GM18868 (cell line): ENCODE measurements around the gene NAPSA.
A peak's percentile ranks its signal among the peaks of the same experiment; 100 is the strongest.

Experiments used
- ATAC-seq: cut with Tn5 transposase; IDR thresholded peaks from one replicate; pipeline ENCODE4 v1.9.1; 2021; ENCODE audit warnings: mild to moderate bottlenecking, moderate library complexity; ENCODE audit not compliant: unreplicated experiment

Gene NAPSA

DNA sequence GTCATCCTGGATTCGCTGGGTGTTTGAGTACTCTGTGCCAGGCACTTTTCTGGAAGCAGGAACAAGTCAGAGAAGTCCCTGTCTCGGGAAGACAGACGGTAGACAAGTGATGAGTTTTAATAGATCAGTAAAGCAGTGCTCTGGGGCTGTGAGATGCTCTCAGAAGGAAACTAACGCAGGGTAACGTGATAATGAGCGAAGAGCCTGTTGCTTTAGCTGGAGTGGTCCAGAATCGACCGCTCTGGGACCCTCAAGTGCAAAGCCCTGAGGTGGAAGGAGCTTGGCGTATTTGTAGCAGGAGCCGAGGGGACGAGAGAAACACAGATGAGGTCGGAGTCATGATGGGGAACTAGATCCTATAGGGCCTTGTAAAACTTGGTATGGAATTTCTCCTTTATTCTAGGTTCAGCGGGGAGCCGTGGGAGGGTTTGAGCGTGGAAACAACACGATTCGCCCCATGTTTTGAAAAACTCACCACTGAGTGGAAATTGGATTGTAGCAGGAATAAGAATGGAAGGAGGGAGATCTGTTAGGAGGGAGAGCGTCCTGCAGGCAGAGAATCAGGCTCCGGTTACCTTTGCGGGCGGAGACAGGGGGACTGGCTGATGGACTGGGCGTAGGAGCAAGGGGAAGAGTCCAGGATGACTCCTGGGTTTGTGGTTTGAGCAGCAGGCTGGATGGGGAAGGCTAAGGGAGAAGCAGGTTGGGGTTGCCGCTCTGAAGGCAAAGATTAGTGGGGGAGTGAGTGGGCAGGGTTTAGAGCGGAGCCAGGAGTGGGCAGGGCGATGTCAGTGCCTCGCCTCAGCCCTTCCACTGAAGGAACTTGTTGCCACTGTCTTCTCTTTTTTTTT, 19.5 kb upstream of the NAPSA start:
- no peak for ATAC-seq

DNA sequence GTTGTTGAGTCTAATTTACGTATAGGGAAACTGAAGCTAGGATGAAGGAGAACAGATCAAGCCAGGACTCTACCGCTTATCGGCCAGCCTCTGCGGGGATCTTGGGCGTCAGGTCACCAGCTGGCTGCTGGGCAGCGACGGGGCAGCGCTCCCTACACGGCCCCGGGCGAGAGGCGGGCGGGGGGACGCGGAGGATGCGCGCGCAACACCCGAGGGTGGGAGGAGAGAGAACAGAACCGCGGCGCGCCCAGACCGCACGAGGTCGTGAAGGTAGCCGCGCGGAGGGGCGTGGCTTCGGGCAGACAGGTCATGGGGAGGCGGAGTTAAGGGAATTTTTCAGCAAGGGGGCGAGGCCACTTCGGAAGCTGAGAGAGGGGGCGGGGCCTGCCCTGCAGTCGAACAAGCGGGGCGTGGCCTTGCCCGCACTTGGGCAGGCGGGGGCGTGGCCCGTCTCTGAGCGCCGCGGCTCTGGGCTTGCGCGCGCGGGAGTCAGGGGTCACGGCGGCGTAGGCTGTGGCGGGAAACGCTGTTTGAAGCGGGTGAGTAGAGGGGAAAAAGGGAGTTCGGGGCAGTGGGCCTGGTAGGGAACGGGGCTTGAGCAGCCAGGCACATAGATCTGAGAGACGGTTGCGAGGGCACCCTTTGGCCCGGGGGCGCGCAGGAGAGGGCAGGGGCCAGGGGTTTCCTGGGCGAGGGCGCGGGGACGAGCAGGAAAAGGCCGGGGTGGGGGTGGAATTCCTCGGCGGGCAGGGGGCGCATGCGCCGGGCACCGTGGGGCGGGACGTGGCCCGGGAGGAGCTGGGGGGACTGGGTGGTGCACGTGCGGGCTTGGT, 18.6 kb upstream of the NAPSA start, which contains the start of gene POLD1:
TSS of gene POLD1 (plus strand) at position 496 of the 833 bp plus-strand sequence. CDS start 14,505 bp downstream, outside the sequence.
- peak; percentile 80 for ATAC-seq

DNA sequence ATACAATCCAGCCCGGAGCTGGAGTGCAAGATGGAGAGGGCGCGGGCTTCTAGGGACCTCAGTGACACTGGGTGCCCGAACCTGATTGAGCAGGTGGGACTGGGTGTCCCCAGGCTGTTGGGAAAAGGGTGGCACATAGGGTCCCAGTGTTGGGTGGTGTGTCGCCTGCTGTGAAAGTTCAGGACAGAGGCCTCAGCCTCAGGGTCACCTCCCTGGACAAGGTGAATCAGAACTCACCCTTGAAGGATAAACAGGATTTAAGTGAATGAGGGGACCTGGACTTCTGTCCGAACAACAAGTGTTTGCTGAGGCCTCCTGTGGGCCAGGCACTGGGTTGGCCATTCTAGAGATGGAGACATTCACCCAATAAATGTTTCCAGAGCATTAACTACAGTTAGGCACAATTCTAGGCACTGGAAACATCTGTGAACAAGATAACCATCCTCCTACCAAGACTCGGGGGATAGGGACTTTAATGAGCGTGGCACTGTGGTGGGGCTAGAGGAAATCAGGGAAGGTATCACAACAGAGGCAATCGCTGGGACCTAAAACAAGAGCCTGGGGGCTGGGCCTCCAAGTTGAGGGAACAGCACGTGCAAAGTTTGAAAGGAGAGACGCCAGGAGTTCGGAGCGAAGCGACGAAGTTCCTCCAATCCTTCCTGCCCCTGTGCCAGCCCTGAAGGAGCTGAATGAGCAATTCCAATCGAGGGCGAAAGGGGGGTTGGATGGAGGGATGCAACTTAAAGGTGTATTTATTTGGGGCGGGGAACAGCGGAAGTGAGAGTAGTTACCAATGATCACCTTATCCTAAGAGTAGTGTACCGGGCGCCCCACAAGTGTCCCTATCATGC, 17.8 kb upstream of the NAPSA start:
- ATAC-seq: peak; percentile 9

DNA sequence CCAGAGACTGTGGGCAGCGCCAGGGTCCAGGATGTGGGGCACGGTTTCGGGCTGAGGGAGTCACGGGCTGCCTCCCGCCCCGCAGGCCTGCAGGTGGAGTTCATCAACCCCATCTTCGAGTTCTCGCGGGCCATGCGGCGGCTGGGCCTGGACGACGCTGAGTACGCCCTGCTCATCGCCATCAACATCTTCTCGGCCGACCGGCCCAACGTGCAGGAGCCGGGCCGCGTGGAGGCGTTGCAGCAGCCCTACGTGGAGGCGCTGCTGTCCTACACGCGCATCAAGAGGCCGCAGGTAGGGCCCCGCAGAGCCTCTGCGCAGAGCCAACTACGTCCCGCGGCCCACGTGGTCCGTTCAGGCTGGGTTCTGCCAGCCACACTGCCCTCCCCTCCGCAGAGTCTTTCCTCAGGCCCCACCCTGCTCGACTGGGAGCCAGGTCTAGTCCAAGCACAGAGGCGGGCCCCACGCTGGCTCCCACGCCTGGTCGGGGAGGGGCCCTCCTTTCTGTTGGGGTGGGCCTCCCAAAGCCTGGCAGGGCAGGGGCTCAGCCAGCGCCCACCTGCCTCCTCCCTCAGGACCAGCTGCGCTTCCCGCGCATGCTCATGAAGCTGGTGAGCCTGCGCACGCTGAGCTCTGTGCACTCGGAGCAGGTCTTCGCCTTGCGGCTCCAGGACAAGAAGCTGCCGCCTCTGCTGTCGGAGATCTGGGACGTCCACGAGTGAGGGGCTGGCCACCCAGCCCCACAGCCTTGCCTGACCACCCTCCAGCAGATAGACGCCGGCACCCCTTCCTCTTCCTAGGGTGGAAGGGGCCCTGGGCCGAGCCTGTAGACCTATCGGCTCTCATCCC, 16.7 kb upstream of the NAPSA start:
- no peak for ATAC-seq

DNA sequence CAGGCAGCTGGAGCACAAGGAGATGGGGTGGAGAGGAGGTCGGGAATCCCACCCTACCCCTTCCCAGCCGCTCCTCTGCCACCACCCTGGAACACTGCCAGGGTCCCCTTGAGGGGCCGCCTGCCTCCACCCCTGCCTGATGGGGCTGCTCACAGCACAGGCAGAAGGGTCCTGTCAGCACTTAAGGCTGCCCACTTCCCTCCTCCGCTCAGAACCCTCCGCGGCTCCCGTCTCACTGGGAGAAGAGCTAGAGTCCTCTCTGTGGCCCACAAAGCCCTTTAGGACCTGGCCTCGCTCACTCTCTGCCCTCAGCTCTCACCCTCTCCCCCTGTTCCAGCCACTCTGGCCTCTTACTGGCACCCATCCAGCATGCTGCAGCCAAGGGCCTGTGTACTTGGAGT, 15.3 kb upstream of the NAPSA start:
- no peak for ATAC-seq

DNA sequence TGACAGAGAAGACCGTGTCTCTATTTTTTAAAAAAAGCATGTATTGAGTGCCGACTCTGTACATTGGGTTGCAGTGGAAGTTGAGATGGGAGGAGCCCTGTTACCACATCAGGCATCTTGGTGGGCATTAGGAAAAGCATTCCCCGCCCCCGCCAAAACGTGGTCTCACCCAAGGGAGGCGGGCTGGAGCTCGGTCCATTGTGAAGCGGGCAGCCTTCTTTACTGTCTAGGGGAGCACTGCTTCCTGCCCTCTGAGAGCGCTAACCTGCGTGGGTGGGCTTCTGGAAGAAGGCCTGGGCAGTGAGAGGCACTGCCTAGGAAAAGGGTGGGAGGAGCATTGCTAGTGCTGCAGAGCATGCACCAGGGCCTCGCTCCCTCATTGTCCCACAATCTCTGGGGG, 14.7 kb upstream of the NAPSA start:
- no peak for ATAC-seq

DNA sequence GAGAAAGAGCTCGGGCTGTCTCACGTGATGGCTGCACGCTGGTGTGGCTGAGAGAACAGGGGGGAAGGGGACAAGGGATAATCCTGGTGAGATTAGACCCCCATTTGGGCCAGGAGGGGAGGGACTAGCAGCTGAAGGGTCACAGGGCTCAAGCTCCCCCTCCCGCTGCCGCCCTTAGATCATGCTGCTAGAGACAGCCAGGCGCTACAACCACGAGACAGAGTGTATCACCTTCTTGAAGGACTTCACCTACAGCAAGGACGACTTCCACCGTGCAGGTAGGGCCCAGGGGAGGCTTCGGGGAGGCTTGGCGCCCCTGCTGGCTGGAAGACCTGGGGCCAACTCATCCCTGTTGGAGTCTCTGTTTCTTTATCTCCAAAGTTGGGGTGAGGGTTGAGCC, 14.2 kb upstream of the NAPSA start:
- ATAC-seq: no peak

DNA sequence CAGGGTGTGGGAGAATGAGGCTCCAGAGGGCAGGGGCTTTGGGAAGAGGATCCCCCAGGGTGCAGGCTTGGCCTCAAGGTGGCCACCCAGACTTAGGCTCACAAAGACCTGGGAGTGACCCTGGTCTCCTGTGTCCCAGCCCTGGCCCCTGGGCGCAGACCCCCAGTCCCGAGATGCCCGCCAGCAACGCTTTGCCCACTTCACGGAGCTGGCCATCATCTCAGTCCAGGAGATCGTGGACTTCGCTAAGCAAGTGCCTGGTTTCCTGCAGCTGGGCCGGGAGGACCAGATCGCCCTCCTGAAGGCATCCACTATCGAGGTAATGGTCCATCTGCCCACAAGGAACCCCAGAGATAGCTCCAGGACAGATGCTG, 13.4 kb upstream of the NAPSA start:
- no peak for ATAC-seq

DNA sequence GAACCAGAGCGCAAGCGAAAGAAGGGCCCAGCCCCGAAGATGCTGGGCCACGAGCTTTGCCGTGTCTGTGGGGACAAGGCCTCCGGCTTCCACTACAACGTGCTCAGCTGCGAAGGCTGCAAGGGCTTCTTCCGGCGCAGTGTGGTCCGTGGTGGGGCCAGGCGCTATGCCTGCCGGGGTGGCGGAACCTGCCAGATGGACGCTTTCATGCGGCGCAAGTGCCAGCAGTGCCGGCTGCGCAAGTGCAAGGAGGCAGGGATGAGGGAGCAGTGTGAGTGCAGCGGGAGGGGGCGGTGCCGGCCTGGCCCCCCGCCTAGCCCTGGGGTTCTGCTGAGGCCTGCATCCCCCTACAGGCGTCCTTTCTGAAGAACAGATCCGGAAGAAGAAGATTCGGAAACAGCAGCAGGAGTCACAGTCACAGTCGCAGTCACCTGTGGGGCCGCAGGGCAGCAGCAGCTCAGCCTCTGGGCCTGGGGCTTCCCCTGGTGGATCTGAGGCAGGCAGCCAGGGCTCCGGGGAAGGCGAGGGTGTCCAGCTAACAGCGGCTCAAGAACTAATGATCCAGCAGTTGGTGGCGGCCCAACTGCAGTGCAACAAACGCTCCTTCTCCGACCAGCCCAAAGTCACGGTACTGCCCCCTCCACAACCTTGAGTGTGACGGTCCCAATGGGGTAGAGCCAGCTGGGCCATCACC, 12.9 kb upstream of the NAPSA start:
- ATAC-seq: no peak

DNA sequence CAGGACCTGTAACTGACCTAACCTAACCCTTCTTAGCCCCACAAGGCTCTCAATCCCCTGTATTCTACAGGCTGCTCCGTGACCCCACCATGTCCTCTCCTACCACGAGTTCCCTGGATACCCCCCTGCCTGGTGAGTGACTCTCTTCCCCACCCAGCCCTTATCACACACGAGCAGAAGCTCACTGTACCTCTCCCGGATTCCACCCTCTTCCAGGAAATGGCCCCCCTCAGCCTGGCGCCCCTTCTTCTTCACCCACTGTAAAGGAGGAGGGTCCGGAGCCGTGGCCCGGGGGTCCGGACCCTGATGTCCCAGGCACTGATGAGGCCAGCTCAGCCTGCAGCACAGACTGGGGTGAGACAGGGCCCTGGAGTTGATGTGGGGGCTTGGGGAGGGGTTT, 12.1 kb upstream of the NAPSA start:
- no peak for ATAC-seq

DNA sequence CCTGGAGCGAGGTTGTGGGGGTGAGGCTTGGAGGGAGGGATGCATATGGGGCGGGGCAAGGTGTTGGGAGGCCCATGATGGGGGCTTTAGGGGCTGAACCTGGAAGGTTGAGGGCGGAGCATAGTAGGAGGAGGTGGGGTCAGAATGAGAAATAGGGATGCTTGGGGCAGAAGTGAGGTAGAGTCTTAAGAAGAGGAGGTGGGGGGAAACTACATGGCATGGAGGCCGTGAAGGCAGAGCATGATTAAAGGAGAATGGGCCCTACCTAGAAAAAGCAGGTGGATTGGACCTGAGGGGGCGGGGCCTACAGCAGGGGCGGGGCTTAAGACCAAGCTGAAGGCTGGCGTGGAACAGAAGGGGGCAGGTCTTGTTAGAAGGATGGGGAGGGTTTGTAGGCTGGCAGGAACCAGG, 11.6 kb upstream of the NAPSA start:
- ATAC-seq: peak; percentile 12

DNA sequence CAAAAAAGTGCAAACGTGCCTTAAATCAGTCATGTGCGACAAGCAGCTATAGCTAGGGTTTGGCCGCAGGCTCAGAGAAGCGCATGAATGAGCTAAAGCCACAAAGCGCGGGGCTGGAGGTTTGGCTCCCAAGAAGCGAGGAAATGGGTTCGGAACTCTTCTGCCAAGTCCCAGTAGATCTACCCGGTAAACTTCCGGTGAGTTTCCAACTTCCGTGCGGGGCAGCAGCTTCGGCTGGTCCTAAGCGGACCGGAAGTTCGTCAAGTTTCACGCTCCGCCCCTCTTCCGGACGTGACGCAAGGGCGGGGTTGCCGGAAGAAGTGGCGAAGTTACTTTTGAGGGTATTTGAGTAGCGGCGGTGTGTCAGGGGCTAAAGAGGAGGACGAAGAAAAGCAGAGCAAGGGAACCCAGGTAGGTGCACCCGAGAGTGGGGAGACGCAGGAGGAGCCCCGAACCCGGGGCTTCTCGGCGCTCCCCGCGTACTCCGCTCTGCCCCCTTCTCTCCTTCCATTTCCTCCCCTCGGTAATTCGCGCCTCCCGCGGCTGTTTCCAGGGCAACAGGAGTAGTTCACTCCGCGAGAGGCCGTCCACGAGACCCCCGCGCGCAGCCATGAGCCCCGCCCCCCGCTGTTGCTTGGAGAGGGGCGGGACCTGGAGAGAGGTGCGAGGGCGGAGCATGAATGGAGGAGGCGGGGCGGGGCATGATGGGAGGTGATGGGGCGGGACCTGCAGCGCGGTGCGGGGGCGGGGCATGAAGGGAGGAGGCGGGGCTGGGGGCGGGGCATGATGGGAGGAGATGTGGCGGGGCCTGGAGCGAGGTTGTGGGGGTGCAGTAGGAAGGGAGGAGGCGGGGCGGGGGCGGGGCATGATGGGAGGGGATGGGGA, 11.0 kb upstream of the NAPSA start, which contains the start of gene NR1H2:
TSS of gene NR1H2 (plus strand) at position 292 of the 885 bp plus-strand sequence. CDS start 1,149 bp downstream, outside the sequence.
- ATAC-seq: peak; percentile 88

DNA sequence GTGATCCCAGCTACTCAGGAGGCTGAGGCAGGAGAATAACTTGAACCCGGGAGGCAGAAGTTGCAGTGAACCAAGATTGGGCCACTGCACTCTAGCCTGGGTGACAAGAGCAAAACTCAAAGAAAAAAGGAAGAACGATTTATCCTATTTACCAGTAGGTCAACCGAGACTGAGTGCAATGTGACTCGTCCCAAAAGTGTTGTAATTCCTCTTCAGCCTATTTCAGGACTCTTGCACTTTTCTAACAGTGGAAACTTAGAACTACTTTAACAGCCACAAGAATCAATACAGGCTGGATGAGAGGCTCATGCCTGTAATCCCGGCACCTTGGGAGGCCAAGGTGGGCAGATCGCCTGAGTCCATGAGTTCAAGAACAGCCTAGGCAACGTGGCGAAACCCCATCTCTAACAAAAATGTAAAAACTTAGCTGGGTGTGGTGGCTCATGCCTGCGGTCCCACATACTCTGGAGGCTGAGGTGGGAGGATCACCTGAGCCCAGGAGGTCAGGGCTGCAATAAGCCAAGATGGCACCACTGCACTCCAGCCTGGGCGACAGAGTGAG, 6.6 kb upstream of the NAPSA start:
- no peak for ATAC-seq

DNA sequence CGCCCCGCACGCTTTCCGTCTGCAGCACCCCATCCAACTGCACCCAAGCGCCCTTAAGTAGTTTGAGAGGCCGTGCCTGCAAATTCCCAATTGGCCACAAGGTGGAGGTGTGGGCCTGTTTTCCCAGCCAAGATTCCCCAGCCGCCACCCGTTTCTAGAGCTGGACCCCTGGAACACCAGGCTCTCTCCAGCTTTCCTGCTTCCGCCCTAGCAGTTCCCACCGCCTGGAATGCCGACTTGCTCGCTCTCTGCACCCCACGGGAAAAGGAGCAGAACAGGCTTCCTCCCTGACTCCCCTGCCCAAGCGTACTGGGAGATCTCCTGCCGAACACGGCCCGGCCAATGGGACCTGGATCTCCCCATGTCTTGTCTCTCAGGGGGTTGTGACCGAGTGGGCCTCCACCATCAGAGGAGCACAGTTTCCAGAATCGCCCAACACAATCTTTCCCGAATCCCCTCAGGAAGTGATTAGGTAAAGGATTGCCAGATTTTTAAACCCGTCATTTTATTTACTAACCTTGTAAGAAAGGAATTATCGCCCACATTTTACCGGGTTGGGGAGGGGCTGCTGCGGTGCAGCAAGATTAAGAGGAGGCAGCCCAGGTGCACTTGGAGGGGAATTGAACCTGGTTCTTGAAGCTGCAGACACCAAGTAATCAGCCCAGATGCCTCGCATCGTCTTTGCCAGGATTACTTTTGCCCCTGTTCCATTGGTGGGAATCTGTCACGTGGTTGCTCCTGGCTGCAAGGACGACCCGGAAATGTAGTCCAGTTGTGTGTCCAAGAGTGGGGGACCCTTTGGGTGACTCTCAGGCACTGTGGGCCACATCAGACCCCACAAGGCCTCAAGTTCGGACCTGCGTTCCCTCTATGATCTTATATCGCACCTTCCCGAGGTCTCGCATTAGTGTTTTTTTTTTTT, 3.5 kb upstream of the NAPSA start:
- ATAC-seq: no peak

DNA sequence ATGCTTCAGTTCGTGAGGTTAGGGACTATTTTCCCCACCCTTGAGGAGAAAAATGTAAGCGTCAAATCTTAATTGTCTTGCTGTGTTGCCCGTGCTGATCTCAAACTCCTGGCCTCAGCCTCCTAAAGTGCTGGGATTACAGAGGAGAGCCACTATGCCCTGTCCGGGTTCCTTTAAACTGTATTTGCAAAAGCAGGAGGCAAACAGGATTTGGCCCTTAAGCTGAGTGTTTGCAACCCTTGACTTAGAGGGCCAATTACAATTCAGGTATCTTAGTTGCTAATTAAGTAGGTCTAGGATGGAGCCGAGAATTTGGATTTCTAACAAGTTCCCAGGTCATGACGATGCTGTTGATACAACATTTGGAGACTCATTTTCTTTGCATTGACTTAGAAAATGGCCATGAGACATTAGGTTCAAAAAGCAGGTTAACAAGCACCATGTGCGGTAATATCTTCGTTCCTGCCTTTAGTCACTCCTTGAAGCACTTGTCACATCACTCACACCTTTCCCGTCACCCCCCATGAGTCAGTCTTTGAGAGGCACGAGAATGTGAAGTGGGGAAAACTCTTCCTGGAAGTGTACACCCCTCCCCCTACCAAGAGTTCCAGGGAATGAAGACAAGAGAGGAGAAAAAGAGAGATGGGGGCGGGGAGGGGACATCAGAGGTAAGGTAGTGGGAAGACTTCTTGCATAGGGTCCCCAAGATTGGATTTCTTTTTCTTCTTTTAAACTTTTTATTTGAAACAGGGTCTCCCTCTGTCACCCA, 2.6 kb downstream of the NAPSA start:
- ATAC-seq: no peak

DNA sequence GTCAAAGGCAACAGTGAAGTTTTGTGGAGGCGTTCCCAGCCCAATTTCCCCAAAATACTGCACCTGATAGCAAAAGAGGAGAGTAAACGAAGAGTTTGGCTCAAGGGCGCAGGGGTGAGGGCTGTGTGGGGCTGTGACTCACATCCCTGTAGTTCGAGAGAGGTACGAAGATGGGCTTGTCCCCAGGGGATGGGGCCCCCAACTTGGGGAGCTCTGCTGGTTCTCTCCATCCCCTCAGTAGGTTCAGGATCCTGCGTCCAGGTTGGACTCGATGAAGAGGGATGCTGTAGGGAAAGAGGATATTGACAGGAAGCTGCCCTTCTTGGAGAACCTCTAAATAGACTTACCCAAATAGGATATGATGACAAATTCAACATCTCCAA, 3.4 kb downstream of the NAPSA start:
- no peak for ATAC-seq
